HUES6 (cell line): ENCODE data around the gene LURAP1L.
A peak's percentile ranks its signal among the peaks of the same experiment; 100 is the strongest.

Source experiments
- H3K27ac ChIP-seq: 2 replicates; pipeline ENCODE4 v1.7.0; 2013; ENCODE audit warnings: low read depth, mild to moderate bottlenecking, low read length, inconsistent platforms
- H3K27me3 ChIP-seq: 2 replicates; pipeline ENCODE4 v1.6.1; 2013; ENCODE audit warnings: low read length; ENCODE audit not compliant: control insufficient read depth, insufficient read depth
- H3K36me3 ChIP-seq: 2 replicates; pipeline ENCODE4 v1.6.1; 2013; ENCODE audit warnings: low read length; ENCODE audit not compliant: control insufficient read depth, insufficient read depth
- H3K4me1 ChIP-seq: 2 replicates; pipeline ENCODE4 v1.6.1; 2013; ENCODE audit warnings: low read length; ENCODE audit not compliant: control insufficient read depth, insufficient read depth
- H3K4me3 ChIP-seq: 2 replicates; pipeline ENCODE4 v1.5.1; 2013; ENCODE audit warnings: low read depth, low read length
- H3K9ac ChIP-seq: one replicate; pipeline ENCODE4 v1.6.1; 2013; ENCODE audit warnings: mild to moderate bottlenecking, low read length
- H3K9me3 ChIP-seq: 2 replicates; pipeline ENCODE4 v1.6.1; 2013; ENCODE audit warnings: low read depth, low read length; ENCODE audit not compliant: control insufficient read depth, insufficient read depth

Gene LURAP1L, protein sequence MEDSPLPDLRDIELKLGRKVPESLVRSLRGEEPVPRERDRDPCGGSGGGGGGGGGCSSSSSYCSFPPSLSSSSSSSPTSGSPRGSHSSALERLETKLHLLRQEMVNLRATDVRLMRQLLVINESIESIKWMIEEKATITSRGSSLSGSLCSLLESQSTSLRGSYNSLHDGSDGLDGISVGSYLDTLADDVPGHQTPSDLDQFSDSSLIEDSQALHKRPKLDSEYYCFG

DNA sequence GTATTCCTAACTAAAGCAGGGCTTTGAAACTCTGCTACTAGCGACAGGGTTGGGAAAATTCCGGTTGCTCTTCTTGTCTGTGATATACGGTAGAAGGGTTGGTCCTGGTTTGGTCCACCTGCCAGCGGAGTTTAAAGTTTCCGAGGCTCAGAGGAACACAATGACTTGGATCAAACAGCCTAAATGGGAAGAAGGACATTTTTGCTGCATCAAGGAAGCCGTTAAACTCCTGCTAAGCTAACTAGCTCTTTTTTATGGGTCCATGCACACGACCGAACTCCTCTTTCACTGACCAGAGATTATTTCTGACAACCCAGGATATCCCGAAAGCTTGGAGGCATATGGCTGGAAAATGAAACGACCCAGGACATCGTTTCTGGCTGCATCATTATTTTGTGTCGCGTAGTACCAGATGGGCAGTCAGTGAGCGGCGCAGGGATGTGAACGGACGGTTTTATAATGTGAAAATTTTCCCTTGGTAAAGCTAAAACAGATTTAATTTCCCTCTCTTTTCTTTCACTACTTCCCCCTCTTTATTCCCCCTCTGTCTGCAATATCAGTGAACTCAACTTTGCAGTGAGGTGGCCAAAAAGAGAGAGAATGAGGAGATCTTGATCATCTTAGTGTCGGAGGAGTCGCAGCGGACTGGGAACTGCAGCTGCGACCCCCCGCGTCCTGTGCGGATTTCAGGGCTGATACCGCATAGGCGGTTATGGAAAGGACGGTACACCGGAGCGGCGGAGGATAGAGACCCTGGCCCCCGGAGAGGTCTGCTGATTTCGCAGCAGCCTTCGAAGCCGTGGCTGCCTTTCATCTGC lies at the start of gene LURAP1L:
Gene LURAP1L (plus strand): TSS at position 160 of the 818 bp plus-strand sequence. CDS start 696 bp downstream, outside the sequence.
- Histone ChIP-seq H3K27ac (no peak within 1 kb of the TSS), H3K4me3 (peak within 1 kb of the TSS; percentile 74), H3K9me3 (no peaks in the 10 kb centered on the region), H3K27me3 (peaks cover 22% of the 10 kb centered on the region), H3K9ac (peak within 1 kb of the TSS; percentile 61), H3K36me3 (no peaks in the 10 kb centered on the region), H3K4me1 (0 out of 2 replicates have a peak, but pooled peaks cover 5% of the 10 kb centered on the region)

DNA sequence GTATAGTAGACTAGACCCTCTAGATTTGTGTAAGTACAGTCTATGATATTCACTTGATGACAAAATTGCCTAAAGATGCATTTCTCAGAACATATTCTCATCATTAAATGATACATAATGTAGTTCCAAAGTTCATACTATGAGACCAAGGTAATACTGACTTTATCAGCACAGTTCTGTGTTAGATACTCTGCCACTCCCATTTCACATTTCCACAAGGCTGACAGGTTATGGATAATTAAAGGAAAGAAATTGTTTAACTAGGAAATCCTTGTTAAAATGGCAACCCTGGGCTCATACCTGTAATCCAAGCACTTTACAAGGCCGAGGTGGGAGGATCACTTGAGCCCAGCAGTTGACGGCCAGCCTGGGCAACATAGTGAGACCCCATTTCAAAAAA lies 48.0 kb upstream of the LURAP1L start:
- Histone ChIP-seq H3K4me3 (no peak overlapping the region), H3K27me3 (no peaks in the 10 kb centered on the region), H3K9ac (no peak overlapping the region), H3K27ac (no peak overlapping the region), H3K4me1 (peaks cover 4% of the 10 kb centered on the region; the same call in 1 of the 2 replicates), H3K36me3 (no peaks in the 10 kb centered on the region), H3K9me3 (no peaks in the 10 kb centered on the region)

DNA sequence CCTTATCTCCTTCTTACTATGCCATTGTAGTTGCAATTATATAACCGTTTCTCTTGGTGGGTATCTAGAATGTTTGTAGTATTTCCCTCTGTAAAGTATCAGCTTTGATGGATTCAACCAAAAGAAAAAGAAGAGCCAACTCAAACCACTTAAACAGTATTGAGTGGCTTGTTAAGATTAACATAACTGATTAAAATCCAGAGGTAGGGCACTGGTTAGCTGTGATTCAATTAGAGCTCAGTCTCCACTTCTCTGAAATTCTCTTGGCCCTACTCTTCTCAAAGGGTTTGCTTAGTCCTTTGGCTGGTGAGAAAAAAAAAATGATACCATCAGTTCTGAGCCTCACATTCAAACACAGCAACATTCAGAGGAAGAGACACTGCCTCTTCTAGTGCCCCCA lies 44.6 kb upstream of the LURAP1L start:
- no peak overlapping the region for H3K27ac ChIP-seq
- no peaks in the 10 kb centered on the region for H3K36me3 ChIP-seq
- no peaks in the 10 kb centered on the region for H3K27me3 ChIP-seq
- peaks cover 4% of the 10 kb centered on the region; the same call in 1 of the 2 replicates for H3K4me1 ChIP-seq
- H3K4me3 ChIP-seq, result no peak overlapping the region
- peaks cover 8% of the 10 kb centered on the region for H3K9me3 ChIP-seq
- H3K9ac ChIP-seq, result no peak overlapping the region

DNA sequence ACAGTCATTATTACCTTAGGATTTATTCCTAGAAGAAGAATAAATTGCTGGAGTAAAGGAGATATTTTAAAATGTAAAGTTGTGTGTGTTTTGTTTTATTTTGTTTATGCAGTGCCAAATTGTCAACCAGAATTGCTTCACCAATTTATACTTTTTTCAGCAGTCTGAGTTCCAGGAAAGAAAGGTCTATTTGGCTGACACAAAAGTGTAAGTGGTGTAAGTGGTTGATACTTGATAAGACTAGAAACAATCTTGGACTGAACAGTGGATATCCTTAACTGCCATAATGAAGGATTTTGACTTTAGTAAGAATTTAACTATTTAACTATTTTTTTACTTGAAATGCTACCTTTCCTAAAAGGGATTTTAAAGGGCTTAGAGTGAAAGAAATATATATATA lies 43.9 kb upstream of the LURAP1L start:
- no peak overlapping the region for H3K9ac ChIP-seq
- H3K4me1 ChIP-seq, result peaks cover 4% of the 10 kb centered on the region; the same call in 1 of the 2 replicates
- peaks cover 8% of the 10 kb centered on the region for H3K9me3 ChIP-seq
- H3K27ac ChIP-seq, result no peak overlapping the region
- no peak overlapping the region for H3K4me3 ChIP-seq
- H3K27me3 ChIP-seq, result no peaks in the 10 kb centered on the region
- H3K36me3 ChIP-seq, result no peaks in the 10 kb centered on the region

DNA sequence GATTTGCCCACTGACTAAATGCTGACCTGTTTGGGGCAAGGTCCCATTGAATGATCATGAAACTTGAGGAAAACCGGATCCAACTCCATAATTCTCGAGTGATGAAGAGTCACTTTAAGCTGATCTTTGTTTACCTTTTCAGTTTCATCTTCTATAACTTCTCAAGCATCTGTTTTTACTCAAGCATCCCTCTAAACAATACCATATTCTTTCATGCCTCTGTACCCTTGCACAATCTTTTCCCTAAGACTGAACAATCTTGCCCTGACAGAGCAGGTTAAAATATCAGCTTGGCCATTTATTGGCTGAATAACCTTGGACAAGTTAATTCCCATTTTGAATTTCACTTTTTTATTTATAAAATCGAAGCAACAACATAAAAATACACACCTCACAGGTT lies 41.8 kb upstream of the LURAP1L start:
- H3K27me3 ChIP-seq, result no peaks in the 10 kb centered on the region
- no peak overlapping the region for H3K27ac ChIP-seq
- H3K9ac ChIP-seq, result no peak overlapping the region
- no peak overlapping the region for H3K4me3 ChIP-seq
- H3K36me3 ChIP-seq, result no peaks in the 10 kb centered on the region
- peaks cover 8% of the 10 kb centered on the region for H3K9me3 ChIP-seq
- peaks cover 4% of the 10 kb centered on the region; the same call in 1 of the 2 replicates for H3K4me1 ChIP-seq

DNA sequence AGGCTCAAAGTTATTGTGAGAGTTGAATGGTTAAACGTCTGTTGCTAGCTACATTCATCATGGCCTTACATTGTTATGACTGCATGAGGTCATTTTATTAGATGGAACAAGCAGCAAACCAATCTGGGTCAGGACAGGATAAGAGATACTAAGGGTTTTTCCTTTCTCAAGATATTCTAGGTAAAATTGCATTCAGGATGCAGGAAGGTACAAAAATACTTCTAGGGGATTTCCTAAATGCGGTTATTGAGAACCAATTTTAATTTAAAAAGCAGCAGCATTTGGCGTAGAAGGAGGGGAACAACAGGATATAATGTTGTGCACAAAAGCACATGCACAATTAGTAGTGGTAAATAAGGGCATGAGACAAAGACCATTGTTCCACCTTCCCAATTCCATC lies 39.2 kb upstream of the LURAP1L start:
- no peaks in the 10 kb centered on the region for H3K4me1 ChIP-seq
- no peak overlapping the region for H3K9ac ChIP-seq
- no peak overlapping the region for H3K4me3 ChIP-seq

DNA sequence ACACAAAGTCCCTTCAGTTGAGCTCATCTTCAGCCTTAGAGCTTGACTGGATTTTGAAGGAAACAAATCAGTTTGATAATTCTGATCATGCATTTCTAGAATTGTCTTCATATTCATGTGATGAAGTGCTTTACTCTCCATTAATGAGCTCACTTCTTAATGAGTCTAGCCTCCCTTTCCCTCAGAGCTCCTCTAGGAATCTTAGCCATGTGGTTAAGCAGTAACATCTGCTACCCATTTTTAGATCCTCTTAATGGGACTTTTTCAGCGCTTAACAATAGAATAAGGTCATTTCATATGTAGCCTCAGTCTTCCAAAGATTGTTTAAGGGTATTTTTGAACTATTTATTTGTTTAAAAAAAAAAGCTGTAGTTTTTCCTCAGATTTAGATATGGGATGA lies 36.9 kb upstream of the LURAP1L start:
- H3K27me3 ChIP-seq, result no peaks in the 10 kb centered on the region
- no peak overlapping the region for H3K4me3 ChIP-seq
- no peaks in the 10 kb centered on the region for H3K36me3 ChIP-seq
- H3K9me3 ChIP-seq, result peaks cover 11% of the 10 kb centered on the region
- H3K9ac ChIP-seq, result no peak overlapping the region
- H3K27ac ChIP-seq, result no peak overlapping the region
- H3K4me1 ChIP-seq, result no peaks in the 10 kb centered on the region

More for the DNA sequence above, 39.2 kb upstream of the LURAP1L start:
- no peaks in the 10 kb centered on the region for H3K27me3 ChIP-seq
- no peak overlapping the region for H3K27ac ChIP-seq
- peaks cover 8% of the 10 kb centered on the region for H3K9me3 ChIP-seq
- H3K36me3 ChIP-seq, result no peaks in the 10 kb centered on the region

DNA sequence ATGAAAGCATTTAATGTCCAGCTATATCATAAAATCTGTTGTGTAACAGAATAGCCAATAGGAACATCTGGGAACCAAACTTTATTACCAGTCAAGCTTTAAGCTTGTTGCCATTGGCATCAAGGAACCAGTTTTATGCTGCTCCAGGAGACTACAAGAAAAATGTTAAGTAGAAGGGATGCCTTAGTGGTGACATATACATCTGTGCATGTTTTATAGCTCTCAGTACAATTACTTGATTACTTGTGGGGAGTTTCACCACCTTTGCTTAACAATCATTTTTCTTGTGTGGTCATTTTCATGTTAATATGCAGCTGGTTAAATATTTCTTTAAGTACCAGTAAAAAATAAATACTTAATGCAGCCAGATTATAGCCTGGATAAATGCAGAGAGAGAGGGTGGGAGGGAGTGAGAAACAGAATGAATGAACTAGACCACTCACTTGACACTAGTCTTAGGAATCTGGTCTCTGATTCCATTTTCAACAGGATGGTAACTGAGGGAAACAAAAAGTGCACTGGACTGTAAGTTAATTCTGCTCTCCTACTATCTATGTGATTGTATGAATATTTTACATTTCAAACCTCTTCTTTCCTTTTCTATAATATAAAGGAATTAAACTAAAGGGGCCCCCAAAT lies 35.7 kb upstream of the LURAP1L start:
- Histone ChIP-seq H3K36me3 (no peaks in the 10 kb centered on the region), H3K4me1 (no peaks in the 10 kb centered on the region), H3K9me3 (peaks cover 9% of the 10 kb centered on the region), H3K27me3 (no peaks in the 10 kb centered on the region), H3K27ac (no peak overlapping the region), H3K4me3 (no peak overlapping the region), H3K9ac (no peak overlapping the region)

DNA sequence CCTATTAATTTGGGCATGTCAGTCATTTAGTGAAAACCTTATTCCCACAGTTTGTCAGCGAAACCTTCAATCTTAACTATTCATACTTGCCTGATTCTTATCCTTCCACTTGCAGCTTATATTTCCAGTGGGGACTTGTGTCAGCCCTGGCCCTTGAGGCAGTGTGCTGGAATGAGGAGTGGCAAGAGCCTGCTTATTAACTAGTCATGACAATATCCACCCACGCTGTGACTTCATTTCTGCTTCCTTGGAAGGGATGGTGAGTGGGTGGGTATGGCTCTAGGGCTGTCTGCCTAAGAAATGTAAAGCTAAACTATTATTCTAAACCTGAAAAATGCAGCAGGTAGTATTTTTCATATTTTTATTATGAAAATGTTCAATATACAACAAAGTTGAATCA lies 34.0 kb upstream of the LURAP1L start:
- H3K9ac ChIP-seq, result no peak overlapping the region
- no peaks in the 10 kb centered on the region for H3K36me3 ChIP-seq
- H3K27ac ChIP-seq, result no peak overlapping the region
- H3K4me3 ChIP-seq, result no peak overlapping the region
- H3K9me3 ChIP-seq, result 0 out of 2 replicates have a peak, but pooled peaks cover 3% of the 10 kb centered on the region
- no peaks in the 10 kb centered on the region for H3K27me3 ChIP-seq
- no peaks in the 10 kb centered on the region for H3K4me1 ChIP-seq

DNA sequence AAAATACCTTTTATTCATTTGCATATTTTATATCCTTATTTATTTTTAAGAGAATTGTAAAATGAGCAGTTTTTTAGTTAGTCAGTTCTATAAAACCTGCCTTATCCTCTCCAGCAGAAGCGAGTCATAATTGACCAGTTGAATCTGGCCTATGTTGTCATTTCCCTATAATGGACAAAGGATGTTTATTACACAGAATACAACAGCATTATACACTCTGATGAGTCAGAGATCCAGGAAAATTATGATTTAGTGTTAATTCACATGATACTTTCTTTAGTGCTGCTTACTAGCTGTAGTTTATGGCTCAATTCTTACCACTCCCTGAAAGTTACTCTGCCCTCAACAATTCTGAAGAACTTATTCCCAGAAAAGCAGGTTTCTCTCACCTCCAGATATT lies 26.8 kb upstream of the LURAP1L start:
- Histone ChIP-seq H3K9me3 (no peaks in the 10 kb centered on the region), H3K4me1 (no peaks in the 10 kb centered on the region), H3K4me3 (no peak overlapping the region), H3K27me3 (no peaks in the 10 kb centered on the region), H3K9ac (no peak overlapping the region), H3K36me3 (no peaks in the 10 kb centered on the region), H3K27ac (no peak overlapping the region)

DNA sequence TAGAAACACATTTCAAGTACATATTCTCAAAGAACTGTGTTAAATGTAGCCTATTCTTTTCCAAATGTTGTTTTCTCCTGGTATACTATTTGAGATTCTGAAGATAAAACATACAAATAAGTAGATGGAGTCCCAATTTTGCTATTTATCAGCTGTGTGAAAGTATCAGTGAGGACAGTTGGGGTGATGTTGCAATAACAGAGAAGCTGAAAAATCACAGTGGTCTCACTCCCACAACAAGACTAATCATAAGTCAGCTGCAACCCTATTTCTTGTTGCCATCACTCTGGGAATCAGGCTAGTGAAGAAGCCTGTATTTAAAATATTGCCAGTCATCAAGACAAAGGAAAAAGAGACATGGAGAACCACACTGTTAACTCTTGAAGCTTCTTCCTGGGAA lies 25.9 kb upstream of the LURAP1L start:
- H3K4me3 ChIP-seq, result no peak overlapping the region
- no peaks in the 10 kb centered on the region for H3K27me3 ChIP-seq
- no peaks in the 10 kb centered on the region for H3K9me3 ChIP-seq
- no peaks in the 10 kb centered on the region for H3K4me1 ChIP-seq
- H3K36me3 ChIP-seq, result no peaks in the 10 kb centered on the region
- no peak overlapping the region for H3K9ac ChIP-seq
- no peak overlapping the region for H3K27ac ChIP-seq
